HG03575 (cell line): ENCODE measurements around the gene TMEM114.
"Not testable (repeated sequence)": the region's sequence is repeated elsewhere in the genome, so short reads cannot be mapped to it uniquely, and the experiment has no call there.

Experiments
- ATAC-seq: cut with Tn5 transposase; IDR thresholded peaks from one replicate; pipeline ENCODE4 v1.9.1; 2021; ENCODE audit not compliant: unreplicated experiment, insufficient number of reproducible peaks, low FRiP score; ENCODE audit errors: extremely low read depth

TMEM114 gene

DNA sequence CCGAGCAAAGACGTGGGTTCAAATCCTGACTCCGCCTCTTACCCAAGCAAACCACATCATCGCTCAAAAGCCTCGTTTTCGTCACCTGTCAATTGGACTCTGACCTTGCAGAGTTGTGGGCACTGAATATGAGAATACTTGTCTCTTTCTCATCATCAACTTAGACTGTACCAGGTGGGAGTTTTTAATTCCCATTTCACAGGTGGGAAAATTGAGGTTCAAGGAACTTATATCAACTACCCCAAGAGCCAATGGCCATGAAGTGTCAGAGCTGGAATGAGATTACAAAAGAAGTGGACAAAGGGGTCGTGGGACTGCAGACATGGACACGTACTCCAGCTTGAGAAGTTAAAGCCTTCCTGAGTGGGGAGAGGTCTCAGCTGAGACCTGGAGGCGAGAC is 10.8 kb downstream of the TMEM114 start:
- no peak for ATAC-seq

DNA sequence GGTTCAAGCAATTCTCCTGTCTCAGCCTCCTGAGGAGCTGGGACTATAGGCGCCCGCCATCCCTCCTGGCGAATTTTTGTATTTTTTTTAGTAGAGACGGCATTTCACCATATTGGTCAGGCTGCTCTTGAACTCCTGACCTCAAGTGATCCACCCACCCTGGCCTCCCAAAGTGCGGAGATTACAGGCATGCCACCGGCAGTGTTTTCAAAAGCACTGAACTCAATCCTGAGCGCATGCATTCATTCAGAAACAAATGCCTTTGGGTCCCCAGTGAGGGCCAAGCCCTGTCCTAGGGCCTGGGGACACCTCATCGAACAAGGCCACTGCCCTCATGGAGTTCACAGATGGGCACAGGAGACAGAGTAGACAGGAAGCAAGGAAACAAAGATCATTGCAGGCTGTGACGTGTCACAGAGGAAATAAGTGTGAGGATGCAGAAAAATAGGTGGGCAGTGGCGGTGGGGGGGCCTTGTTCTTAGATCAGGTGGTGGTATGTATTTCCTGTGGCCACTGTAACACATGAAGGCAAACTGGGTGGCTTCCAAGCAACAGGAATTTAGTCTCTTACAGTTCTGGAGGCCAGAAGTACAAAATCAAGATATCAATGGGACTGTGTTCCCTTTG is 12.5 kb downstream of the TMEM114 start:
- ATAC-seq: no peak

DNA sequence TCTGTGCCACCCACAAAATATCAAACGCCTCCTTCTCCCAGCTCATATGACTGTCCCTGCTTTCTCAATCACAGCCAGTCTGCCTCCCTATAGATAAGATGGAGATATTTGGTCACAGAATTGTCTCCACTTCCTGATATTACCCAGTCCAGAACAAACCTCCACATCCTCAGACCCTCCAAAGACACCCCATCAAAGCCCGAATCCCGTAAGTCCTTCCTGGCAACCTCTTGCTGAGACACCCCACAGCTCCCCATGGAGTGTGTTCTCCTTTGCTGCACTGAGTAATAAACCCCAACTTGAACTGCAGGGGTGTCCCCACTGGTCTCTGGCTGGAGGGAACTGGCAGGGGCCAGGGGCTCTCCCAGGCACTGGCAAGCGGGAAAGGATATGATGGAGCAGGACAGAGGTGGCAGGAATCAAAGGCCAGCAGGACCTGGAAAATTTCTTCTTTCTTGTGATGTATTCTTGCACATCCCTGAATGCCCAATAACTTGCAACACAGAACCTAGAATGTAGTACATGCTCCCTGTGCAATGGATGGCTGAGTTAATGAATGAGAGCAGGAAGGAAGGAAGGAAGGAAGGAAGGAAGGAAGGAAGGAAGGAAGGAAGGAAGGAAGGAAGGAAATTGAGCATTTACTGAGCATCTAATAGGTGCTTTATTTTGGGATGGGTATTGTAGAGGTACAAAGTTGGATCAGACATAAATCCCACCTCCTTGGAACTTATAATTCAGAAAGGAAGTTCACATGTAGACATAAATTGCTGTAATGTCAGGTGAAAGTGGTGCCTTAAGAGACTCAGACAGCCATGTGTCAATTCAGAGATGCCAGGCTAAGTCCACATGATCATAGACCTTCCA is 13.9 kb downstream of the TMEM114 start:
- no peak for ATAC-seq

DNA sequence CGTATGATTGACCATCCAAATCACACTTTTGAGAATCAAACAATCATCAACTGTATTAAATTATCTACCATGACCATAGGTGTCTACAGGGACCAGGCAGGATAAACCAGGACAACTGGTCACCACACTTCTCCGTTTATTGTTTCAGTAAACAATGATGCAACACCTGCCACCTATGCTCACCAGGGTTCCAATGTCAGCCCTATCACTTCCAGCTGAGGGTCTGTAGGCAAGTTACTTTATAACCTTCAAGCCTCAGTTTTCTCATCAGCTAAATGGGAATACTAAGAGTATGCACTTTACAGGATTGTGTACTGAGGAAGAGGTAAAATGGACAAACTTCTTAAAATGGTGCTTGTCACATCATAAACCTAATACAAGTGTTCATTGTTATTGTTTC is 14.9 kb downstream of the TMEM114 start:
- ATAC-seq: no peak

DNA sequence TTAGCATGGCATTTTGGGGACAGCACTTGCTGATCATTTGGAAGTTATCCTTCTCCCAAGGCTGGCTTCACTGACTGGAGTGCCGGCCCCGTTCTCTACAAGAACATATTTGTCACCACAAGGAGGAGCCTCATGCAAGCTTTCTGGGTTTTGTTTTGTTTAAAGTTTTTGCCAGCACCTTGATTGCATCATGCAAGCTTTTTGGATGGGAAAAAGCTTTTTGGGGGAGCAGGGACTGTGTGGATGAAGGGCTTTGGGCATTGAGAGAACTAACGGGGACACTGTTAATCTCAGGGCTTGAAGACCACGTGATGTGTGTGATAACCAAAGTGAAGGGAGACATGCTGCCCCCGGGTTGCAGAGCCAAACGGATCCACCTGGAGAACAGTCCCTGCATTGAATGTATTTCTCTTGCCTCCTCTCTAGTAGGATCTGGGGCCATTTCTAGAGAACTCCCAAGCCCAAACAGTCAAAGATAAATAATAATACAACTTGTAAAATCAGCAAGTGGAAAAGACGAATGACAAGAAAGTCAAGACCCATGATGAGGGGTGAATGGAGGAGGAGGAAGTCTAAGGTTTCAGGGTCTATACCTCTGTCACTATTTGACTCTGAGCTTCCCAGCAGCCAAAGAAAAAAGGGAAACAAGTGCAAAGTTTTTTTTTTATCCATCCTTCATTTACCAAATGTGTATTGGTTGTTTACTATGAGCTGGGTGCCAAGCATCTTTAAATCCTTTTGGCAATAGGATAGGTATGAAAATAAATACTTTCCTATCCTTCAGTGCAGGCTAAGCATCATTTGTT is 17.2 kb downstream of the TMEM114 start:
- no peak for ATAC-seq

DNA sequence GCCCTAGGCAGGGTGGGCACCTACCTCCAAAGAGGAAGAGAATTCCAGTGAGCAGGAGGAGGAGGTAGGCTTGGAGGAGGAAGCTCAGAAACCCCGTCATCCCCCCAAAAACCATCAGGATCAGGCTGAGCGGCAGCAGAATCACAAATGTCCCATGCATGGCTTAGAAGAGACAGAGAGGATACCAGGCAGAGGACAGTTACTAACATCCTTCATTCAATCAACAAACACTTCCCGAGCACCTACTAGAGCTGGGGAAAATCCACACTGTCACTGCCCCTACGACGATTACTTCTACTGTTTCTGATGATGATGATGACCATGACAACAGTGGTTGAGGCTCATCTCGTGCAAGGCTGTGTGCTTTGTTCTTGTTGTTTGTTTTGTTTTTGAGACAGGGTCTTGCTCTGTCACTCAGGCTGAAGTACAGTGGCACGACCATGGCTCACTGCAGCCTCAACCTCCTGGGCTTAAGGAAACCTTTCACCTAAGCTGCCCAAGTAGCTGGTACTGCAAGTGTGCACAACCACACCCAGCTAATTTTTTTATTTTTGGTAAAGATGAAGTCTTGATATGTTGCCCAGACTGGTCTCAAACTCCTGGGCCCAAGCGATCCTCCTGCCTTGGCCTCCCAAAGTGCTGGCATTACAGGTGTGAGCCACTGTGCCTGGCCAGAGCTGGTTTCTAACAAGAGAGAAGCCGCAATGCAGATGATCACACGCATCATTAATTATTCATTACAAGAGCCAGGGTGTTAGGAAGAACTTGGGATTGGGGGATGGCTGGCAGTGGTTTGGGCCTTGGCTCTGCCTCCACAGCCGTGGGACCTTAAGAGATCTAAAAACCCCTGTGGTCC is 18.0 kb downstream of the TMEM114 start:
- ATAC-seq: no peak

DNA sequence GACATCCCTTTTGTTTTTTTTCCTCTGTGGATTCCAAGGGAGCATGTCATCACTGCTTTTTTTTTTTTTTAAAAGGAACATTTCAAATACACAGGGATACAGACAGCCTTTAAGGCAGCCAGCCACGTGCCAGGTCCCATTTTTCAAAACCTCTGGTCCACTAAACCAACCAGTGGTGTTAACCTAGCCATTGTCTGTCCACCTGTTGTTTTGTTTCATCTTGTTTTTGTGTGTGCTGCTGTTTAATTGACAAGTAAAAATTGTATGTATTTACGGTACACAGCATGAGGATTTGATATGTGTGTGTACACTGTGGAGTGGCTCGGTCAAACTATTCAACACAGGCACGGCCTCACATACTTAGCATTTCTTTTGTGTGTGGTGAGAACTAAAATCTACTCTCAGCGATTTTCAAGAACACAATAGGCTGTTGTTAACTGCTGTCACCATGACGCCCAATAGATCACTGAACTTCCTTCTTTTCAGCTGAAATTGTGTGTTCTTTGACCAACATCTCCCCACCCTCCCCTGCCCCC is 19.2 kb downstream of the TMEM114 start:
- no peak for ATAC-seq

DNA sequence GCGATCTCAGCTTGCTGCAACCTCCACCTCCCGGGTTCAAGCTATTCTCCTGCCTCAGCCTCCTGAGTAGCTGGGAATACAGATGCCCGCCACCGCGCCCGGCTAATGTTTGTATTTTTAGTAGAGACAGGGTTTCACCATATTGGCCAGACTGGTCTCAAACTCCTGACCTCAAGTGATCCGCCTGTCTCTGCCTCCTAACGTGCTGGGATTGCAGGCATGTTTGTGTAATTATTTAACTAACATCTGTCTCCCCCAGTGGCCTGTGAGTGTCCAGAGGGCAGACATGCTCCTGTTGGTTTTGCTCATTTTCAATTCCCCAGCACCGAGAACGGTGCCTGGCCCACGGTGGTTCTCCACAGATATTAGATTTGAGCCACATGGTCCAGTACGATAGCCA is 19.9 kb downstream of the TMEM114 start:
- not testable (repeated sequence) for ATAC-seq

DNA sequence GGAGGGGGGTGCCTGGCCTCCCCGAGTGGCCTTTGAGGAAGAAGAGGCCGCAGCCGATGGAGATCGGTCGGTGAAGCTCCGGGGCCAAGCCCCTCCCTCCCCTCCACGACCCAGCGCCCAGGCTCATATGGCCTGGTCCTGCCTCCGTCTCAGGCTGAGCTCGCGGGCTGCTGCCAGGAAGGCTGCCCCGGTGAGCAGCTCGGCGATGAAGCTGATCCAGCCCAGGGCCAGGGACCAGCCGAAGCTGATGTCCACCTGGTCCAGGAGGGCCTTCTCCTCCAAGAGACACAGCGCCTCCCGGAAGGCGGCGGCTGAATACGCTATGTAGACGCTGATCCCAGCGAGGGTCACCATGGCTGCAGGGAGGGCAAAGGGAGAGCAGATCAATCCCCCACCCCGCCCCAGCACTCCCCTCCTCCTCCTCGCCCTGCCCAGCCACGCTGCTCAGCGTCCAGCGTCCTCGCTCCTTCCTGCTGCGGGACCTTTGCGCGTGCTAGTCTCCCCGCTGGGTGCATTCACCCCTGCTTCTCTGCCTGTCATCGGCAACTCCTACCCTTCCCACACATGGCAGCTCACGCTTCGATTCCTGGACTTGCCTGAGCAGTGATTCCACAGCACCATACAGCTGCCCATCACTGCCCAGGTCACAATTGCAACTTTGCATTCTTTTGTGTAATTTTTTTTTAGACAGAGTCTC is 20.5 kb downstream of the TMEM114 start:
- no peak for ATAC-seq

DNA sequence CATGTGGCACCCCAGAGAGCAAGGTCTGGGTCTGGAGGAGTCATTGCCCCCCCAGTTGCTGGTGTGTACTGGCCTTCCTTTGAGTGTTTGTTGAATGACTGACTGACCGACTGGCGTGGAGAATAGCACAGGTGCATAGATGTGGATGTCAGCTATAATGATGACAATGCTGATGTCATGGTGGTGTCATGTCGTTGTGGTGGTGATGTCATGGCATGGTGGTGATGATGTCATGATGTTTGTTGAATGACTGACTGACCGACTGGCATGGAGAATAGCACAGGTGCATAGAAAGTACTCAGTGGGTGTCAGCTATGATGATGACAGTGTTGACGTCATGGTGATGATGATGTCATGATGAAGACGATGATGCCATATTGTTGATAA is 22.1 kb downstream of the TMEM114 start:
- ATAC-seq: no peak

DNA sequence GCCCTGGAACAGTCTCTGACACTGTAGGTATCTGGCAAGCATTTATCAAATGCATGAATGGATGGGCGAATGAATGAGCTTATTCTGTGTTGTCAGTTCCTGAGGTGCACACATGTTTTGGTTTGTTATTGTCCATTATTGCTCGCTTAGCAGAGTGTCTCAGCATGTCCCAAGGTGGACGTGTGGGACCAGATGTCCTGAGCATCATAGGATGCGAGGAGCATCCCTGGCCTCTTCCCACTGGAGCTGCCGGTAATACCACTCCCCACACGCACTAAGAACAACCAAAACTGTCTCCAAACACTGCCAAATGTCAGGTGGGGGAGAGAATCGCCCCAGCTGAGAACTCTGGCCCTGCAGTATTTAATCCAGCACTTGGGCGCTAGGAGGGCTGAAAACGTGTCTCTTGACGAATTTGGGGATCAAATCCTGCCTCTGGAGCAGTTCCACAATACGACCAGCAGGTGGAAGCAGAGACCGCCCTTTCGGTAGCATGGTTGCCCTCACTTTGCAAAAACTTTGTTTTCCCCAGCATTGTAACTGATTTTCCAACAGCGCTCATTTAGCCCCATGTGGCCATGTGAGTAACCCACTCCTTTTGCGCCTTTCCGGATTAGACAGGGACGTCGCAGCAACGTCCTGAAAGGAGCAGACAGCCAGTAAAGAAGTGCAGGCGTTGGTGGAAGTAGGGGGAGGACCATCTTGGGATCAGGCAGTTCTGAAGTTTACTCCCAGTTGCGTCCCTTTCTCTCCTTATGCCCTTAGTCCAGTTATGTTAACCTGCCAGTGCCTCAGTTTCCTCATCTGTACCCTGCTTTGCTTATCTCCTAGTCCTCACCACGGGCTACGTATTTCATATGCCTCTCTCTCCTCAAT is 22.7 kb downstream of the TMEM114 start:
- ATAC-seq: peak; percentile 81

DNA sequence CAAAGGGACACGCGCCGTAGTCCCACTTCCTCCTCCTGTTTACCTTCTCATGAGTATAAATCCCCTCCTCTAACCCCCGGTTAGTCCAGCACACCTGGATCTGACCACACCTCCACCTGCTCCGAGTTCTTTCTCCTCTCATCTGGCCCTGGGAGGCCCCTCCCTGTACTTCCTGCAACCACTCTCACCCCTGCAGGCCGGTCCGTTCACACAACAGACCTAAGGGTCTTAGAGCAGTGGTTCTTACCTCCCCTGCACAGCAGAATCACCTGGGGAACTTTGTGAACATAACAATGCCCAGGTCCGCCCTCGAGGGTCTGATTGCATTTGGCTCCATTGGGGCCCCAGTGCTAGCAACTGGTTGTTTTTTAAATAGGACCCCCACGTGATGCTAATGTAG is 24.8 kb downstream of the TMEM114 start:
- no peak for ATAC-seq

DNA sequence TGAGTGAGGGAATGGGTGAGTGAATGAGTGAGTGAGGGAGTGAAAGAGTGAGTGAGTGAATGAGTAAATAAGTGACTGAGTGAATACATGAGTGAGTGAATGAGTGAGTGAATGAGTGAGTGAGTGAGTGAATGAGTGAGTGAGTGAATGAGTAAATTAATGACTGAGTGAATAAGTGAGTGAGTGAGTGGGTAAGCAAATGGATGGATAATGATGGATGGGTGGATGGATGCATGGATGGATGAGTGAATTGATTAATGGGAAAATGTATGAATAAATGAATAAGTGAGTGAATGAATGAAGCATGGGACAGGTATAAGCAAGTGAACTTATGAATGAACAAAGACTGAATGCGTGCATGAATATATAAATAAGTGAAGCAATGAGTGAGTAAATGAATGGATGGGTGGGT is 25.4 kb downstream of the TMEM114 start:
- ATAC-seq: no peak

DNA sequence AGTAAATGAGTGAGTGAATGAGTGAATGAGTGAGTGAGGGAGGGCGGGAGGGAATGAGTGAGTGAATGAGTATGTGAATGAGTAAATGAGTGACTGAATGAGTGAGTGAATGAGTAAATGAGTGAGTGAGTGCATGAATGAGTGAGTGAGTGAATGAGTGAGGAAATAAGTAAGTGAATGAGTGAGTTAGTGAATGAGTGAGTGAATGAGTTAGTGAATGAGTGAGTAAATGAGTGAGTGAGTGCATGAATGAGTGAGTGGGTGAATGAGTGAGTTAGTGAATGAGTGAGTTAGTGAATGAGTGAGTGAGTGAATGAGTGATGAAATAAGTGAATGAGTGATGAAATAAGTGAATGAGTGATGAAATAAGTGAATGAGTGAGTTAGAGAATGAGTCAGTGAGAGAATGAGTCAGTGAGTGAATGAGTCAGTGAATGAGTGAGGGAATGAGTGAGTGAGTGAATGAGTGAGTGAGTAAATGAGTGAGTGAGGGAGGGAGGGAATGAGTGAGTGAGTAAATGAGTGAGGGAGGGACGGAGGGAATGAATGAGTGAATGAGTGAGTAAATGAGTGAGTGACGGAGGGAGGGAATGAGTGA is 26.3 kb downstream of the TMEM114 start:
- not testable (repeated sequence) for ATAC-seq

DNA sequence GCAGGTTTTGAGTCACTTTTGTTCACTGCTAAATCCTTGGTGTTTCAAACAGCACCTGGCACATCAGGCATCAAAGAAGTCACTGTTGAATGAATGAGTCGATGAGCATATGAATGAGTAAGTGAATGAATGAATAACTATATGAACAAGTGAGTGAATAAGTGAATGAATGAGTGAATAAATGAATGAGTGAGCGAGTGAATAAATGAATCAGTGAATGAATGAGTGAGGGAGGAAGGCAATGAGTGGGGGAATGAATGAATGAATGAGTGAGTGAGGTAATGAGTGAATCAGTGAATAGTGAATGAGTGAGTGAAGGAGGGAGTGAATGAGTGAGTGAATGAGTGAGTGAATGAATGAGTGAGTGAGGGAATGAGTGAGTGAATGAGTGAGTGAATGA is 28.8 kb downstream of the TMEM114 start:
- no peak for ATAC-seq

DNA sequence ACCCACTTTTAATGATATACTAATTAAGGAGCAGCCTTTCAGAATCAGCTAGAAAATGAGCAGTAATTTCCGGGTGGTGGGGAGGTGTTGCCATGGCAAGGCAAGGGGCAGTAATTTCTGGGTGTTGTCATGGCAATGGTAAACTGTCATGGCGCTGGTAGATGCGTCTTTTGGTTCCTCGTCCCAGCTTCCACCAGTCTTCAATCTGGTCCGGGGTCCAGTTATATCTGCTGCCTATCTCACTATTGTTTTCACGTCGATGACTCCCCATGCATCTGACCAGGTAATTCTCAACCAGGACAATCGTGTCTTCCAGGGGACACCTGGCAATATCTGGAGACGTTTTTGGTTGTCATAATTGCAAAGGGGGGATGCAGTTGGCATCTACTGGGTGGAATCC is 34.9 kb downstream of the TMEM114 start:
- no peak for ATAC-seq

DNA sequence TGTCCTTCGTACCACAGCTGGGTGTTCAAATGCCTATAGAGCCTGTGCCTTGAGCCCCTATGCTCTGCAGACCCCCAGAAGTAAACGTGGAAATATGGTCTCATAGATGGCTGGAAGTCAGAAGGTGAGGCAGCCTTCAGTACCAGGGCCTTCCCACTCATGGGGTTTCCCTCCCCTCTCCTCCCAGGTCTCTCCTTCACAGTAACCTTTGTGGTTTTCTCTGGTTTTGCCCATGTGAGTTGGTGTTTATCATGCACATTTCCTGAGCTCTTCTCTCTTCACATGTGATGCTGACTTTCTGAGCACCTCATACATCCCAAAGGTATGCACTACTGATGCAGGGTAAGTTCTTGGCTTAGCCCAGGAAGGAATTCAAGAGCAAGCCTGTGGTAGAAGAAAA is 35.4 kb downstream of the TMEM114 start:
- ATAC-seq: no peak
